ENCODE measurements around the gene FAM98C.
"Not testable (repeated sequence)": the region's sequence is repeated elsewhere in the genome, so short reads cannot be mapped to it uniquely, and the experiment has no call there.

Gene FAM98C

GRCh38 chr19:38402967-38403674, at the start of gene FAM98C:
Gene FAM98C, plus strand, starts transcription at chr19:38403093. Its CDS starts 61 bp downstream, at chr19:38403154.
- DNase-seq (ENCODE audit: low read depth in 3 of 3) = peak; percentile 96 to 98 (median 97)

GRCh38 chr19:38355728-38356725, 46.9 kb upstream of the FAM98C start:
- DNase-seq (ENCODE audit: low read depth in 3 of 3) = no peak

DNA sequence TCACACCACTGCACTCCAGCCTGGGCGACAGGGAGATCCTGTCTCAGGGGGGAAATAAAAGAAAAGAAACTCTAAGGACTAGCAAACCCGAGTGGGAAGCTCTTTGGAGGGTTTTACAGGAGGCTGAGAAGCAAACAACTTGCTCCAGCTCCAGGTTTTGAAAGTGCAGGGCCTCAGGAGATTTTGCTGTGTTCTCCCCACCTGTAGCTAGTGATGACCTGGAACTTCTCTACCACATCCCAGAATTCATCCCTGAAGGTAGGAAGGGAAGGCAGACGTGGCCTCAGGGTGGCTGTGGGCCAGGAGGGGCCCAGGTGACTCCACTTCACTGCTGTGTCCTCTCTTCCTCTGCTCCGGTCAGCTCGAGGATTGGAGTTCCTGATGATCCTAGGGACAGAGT, 44.8 kb upstream of the FAM98C start:
- no peak for DNase-seq (ENCODE audit: low read depth in 3 of 3)

GRCh38 chr19:38359242-38360021, 43.5 kb upstream of the FAM98C start:
- no peak for DNase-seq (ENCODE audit: low read depth in 3 of 3)

DNA sequence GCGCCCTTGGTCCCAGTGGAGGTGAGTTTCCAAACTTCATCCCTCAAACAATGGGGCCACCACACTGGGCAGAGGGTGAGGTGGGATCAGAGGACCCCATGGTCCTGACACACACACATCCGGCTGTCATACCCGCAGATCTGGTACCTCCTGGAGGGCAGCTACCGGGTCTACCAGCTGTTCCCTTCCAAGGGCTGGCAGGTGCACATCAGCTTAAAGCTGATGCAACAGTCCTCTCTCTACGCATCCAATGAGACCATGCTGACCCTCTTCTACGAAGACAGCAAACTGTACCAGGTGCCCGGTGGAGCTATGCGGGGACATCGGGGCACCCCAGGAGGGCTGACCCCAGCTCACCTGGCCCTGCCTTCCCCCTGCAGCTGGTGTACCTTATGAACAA, 42.5 kb upstream of the FAM98C start:
- no peak for DNase-seq (ENCODE audit: low read depth in 3 of 3)

DNA sequence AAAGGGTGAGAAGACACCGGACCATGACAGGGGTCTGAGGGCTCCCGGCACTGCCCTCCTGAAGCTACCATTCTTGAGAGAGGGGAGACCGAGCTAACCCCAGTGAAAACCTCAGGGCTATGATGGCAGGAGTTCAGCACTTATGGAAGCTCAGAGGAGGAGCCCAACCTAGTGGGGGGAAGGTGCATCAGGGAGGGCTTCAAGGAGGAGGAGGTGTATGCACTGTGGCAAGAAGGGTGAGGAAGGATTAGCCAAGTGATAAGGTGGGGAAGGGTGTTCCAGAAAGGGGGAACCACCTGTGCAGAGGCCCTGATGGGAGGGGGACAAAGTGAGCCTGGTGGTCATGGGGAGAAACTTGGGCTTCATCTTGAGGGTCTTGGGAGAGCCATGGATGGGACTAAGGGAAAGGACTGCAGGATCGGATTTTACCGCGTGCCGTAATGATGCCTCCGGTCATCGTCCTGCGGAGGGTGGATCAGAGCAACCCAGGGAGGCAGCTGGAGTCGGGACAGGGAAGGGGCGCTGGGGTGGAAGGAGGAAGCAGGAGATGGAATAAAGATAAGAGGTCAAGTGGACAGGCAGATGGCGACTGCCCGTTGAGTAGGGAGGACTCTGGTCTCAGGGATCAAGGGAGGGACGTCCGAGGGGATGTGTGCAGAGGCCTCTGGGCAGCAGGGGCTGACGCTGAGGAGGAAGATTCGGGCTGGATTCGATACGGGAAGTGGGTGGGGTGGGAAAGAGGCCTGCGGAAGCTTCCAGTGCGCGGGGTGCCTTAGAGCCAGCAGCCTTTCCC, 41.9 kb upstream of the FAM98C start:
- no peak for DNase-seq (ENCODE audit: low read depth in 3 of 3)

DNA sequence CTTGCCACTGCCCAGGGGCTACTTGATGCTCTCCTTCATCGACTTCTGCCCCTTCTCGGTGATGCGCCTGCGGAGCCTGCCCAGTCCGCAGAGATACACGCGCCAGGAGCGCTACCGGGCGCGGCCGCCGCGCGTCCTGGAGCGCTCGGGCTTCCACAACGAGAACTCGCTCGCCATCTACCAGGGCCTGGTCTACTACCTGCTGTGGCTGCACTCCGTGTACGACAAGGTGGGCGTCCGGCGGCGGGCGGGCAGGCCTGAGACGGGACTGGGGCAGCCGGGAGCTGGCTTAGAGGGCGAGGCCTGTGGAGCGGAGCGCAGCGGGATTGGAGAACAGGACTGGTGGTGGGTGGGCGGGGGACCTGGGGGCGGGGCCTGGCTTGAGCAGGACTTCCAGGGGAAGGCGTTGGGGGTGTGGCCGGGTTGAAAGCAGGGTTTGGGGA, 41.2 kb upstream of the FAM98C start:
- peak; percentile 31 to 44 (median 36) for DNase-seq (ENCODE audit: low read depth in 3 of 3)

DNA sequence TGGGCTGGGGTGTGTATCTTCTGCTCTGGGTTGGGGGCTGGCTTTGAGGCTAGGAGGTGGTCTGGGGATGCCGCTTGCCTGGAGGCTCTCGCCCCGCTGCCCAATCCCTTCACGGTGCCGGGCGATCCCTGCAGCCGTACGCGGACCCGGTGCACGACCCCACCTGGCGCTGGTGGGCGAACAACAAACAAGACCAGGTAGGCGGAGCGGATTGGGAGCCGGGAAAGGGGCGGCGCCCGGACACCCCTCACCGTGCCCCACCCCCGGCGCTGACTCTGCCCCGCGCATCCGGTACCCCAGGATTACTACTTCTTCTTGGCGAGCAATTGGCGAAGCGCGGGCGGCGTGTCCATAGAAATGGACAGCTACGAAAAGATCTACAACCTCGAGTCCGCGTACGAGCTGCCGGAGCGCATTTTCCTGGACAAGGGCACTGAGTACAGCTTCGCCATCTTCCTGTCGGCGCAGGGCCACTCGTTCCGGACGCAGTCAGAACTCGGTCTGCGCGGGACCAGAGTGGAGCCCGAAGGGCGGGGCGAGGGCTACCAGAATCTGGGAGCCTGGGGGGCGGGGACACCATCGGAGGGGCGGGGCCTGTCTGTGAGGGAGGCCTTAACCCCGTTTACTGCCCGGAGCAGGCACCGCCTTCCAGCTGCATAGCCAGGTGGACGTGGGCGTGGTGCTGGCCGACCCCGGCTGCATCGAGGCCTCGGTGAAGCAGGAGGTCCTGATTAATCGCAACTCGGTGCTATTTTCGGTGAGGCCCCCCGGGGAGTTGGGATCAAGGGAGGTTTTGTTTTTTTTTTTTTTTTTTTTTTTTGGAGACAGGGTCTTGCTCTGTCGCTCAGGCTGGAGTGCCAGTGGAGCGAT, 40.6 kb upstream of the FAM98C start:
- DNase-seq (ENCODE audit: low read depth in 3 of 3) = peak; percentile 48 to 56 (median 52)

- not testable (repeated sequence) for DNase-seq (ENCODE audit: low read depth in 3 of 3)
These were observed 39.8 kb upstream of the FAM98C start for GRCh38 chr19:38362946-38363688.

- no peak for DNase-seq (ENCODE audit: low read depth in 3 of 3)
These were observed 35.9 kb upstream of the FAM98C start for GRCh38 chr19:38367041-38367440.

- DNase-seq (ENCODE audit: low read depth in 3 of 3) = no peak
These were observed 33.3 kb upstream of the FAM98C start for GRCh38 chr19:38369584-38369983.

DNA sequence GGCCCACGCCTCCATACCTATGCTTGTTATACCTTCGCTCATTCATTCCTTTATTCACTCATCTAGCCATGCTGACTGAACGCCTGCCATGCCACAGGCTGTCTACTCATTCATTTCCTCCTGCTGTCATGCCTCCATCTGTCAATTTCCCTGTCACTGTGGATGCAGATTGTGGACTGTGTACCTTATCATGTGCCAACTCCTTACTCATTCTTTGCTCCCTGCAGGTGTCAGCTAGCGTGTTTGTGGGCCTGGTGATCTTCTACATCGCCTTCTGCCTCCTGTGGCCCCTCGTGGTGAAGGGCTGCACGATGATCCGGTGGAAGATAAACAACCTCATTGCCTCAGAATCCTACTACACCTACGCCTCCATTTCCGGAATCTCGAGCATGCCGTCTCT, 32.6 kb upstream of the FAM98C start:
- DNase-seq (ENCODE audit: low read depth in 3 of 3) = no peak

- DNase-seq (ENCODE audit: low read depth in 3 of 3) = no peak
These were observed 31.8 kb upstream of the FAM98C start for GRCh38 chr19:38371081-38371480.

GRCh38 chr19:38373907-38374331, 29.0 kb upstream of the FAM98C start:
- DNase-seq (ENCODE audit: low read depth in 3 of 3) = no peak

DNA sequence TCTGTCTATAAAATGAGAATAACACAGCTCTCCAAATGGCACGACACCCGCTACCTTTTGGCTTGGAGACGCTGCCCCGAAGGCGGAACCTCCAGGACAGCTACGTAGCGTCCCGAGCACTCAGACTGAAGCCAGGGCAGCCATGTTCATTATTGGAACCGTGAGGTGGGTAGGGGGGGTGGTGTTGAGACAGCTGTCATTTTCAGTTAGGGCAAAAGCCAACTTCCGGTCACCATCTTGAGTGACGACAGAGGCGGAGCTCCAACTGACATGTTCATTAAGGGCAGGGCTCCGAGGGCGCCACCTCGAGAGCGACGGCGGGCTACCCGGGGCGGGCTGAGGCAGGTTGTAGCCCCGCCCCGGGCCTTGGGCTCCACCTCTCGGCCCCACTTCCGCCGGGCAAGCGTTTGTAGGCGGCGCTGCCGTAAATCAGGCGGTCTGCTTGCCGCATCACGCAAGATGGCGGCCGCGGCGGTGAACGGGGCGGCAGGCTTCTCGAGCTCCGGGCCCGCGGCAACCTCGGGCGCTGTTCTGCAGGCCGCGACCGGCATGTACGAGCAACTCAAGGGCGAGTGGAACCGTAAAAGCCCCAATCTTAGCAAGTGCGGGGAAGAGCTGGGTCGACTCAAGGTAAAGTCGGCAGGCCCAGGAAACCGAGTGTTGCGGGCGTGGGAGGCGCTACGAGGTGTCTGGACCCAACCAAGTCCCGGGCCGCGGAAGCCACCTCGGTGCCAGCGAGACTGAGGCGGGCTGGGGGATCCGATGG, 28.4 kb upstream of the FAM98C start, which contains the start of gene PSMD8:
Gene PSMD8, plus strand, starts transcription at position 240 of the 766 bp plus-strand sequence. Its CDS starts 31 bp downstream, at position 271.
- DNase-seq (ENCODE audit: low read depth in 3 of 3) = peak; percentile 94 to 97 (median 95)

DNA sequence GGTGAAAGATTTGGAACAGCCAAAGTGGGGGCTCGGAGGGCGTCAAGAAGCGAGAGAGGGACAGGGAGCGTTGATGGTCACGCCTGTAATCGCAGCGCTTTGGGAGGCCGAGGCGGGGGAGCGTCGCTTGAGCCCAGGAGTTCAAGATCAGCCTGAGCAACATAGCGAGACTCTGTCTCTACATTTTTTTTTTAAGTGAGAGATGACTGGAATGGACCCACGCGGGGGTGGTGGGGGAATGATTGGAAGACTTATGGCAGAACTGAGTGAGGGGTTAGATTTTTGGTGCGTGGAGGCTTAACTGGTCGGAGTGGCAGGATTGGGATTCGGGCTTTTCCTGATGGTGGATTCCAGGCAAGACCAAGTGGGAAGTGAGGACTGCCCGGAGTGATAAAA, 27.8 kb upstream of the FAM98C start:
- DNase-seq (ENCODE audit: low read depth in 3 of 3) = no peak

DNA sequence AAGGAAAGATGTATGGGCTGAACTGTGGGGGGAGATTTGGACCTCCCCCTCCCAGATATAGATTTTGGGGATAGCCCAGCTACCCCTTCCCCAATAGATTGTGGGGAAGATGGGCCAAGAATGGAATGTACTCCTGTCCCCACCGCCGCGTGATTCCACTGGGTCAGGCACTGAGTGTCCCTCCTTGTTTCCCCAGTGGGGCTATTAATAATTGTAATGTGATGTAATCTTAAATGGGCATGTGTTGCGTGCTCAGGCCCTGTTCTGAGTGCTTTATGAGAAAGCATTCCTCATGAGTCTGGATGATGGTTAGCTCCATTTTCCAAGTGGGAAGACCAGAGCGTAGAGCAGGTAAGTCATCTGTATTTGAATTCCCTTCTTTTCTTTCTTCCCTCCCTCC, 27.1 kb upstream of the FAM98C start:
- no peak for DNase-seq (ENCODE audit: low read depth in 3 of 3)

DNA sequence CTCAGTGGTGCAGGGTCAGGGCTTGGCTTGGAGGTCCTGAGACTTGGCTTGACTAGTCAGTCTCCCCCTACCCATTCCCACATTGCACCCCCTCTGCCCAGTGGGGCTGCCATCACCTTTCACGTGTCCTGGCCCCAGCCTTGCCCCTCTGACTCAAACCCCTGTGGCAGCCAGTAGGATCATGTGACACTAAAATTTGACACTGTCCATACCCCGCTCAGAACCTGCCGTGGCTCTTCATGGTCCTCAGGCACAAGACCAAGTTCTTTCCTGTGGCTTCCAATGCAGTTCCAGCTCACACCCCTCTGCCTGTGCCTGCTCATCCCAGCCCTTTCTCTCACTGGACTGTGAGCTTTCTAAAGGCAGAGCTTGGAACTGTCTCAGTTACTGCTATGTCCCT, 26.3 kb upstream of the FAM98C start:
- no peak for DNase-seq (ENCODE audit: low read depth in 3 of 3)
